CD14-positive monocyte (primary cell): Measurements from ENCODE around the gene TJP1. TPM values are rescaled to one million over a fixed set of nuclear protein-coding genes. Genes with fewer than 3 reads are reported as not detected.

Experiments used
- DNase-seq, 3 donors: peaks; one replicate each; pipeline ENCODE4 v3.0.0-alpha.2; 2011 to 2022
- H2AFZ ChIP-seq: 2 replicates; pipeline ENCODE4 v1.6.0; 2012; ENCODE audit warnings: mild to moderate bottlenecking, low read depth, low read length, inconsistent platforms; ENCODE audit not compliant: insufficient read depth, poor library complexity, severe bottlenecking
- H3K27ac ChIP-seq, 2 donors: 1 replicate in 1 of 2; 2 replicates in 1 of 2; pipeline ENCODE4 v1.5.1; 2012 to 2013; ENCODE audit warnings: low read length in 2 of 2, control low read depth in 1 of 2, inconsistent platforms in 1 of 2, low read depth in 1 of 2, mild to moderate bottlenecking in 1 of 2
- H3K27me3 ChIP-seq, 2 donors: one replicate each; pipeline versions ENCODE4 v1.6.0 to v1.6.1; 2011 to 2013; ENCODE audit warnings: low read length in 2 of 2; ENCODE audit not compliant: control insufficient read depth in 2 of 2, insufficient read depth in 2 of 2
- H3K36me3 ChIP-seq, 2 donors: replicated peaks in 1 of 2; 1 replicate in 1 of 2; 2 replicates in 1 of 2; pipeline versions ENCODE4 v1.5.1 to v1.6.1; 2012 to 2013; ENCODE audit warnings: low read length in 2 of 2, control low read depth in 1 of 2, inconsistent platforms in 1 of 2, mild to moderate bottlenecking in 1 of 2; ENCODE audit not compliant: insufficient read depth in 2 of 2, control insufficient read depth in 1 of 2
- H3K4me1 ChIP-seq, 2 donors: 1 replicate in 1 of 2; 2 replicates in 1 of 2; pipeline versions ENCODE4 v1.5.1 to v1.6.1; 2012 to 2013; ENCODE audit warnings: low read length in 2 of 2, control low read depth in 1 of 2, inconsistent platforms in 1 of 2, mild to moderate bottlenecking in 1 of 2, moderate library complexity in 1 of 2; ENCODE audit not compliant: insufficient read depth in 2 of 2, control insufficient read depth in 1 of 2
- H3K4me2 ChIP-seq: replicated peaks from 2 replicates; pipeline ENCODE3; 2012; ENCODE audit warnings: low read length, moderate library complexity, mild to moderate bottlenecking; ENCODE audit not compliant: poor library complexity, severe bottlenecking; ENCODE audit errors: extremely low read depth
- H3K4me3 ChIP-seq, 3 experiments: fragments of 200-600 bp in 1 of 3; sonication (generic) in 1 of 3; replicated peaks in 1 of 3; 1 replicate in 2 of 3; 2 replicates in 1 of 3; pipeline ENCODE4 v1.5.1; 2011 to 2013; ENCODE audit warnings: low read length in 3 of 3, mild to moderate bottlenecking in 3 of 3, control low read depth in 2 of 3, low read depth in 2 of 3, inconsistent platforms in 1 of 3, moderate library complexity in 1 of 3
- H3K79me2 ChIP-seq: 2 replicates; pipeline ENCODE4 v1.6.0; 2012; ENCODE audit warnings: mild to moderate bottlenecking, control low read depth, inconsistent platforms, low read length, moderate library complexity; ENCODE audit not compliant: insufficient read depth
- H3K9ac ChIP-seq: 2 replicates; pipeline ENCODE4 v1.6.0; 2017; ENCODE audit warnings: low read length, mild to moderate bottlenecking; ENCODE audit not compliant: insufficient read depth, poor library complexity, severe bottlenecking
- H3K9me3 ChIP-seq, 2 donors: replicated peaks in 1 of 2; 1 replicate in 1 of 2; 2 replicates in 1 of 2; pipeline versions ENCODE4 v1.5.1 to v1.6.1; 2012 to 2013; ENCODE audit warnings: low read length in 2 of 2, control low read depth in 1 of 2; ENCODE audit not compliant: control insufficient read depth in 1 of 2, insufficient read depth in 1 of 2
- H4K20me1 ChIP-seq: 2 replicates; pipeline ENCODE4 v1.6.0; 2012; ENCODE audit warnings: mild to moderate bottlenecking, low read length, control low read depth, moderate library complexity; ENCODE audit not compliant: insufficient read depth
- H3K27ac Mint-ChIP-seq, 7 donors: one replicate each; pipeline ENCODE4 v1.8.0; 2020; ENCODE audit warnings: mild to moderate bottlenecking in 7 of 7, mixed read lengths in 7 of 7, moderate library complexity in 6 of 7, inconsistent platforms in 2 of 7
- H3K27me3 Mint-ChIP-seq, 3 donors: one replicate each; pipeline ENCODE4 v1.8.0; 2021 to 2022; ENCODE audit warnings: low read depth in 3 of 3, mild to moderate bottlenecking in 3 of 3, mixed read lengths in 3 of 3, moderate library complexity in 3 of 3, inconsistent platforms in 1 of 3
- H3K36me3 Mint-ChIP-seq, 2 donors: one replicate each; pipeline ENCODE4 v1.8.0; 2020; ENCODE audit warnings: mixed read lengths in 2 of 2, inconsistent platforms in 1 of 2, mild to moderate bottlenecking in 1 of 2
- H3K4me1 Mint-ChIP-seq: one replicate; pipeline ENCODE4 v1.8.0; 2020; ENCODE audit warnings: mild to moderate bottlenecking, mixed read lengths
- H3K4me3 Mint-ChIP-seq, 2 donors: one replicate each; pipeline ENCODE4 v1.8.0; 2020; ENCODE audit warnings: mild to moderate bottlenecking in 2 of 2, mixed read lengths in 2 of 2, moderate library complexity in 1 of 2
- H3K9me3 Mint-ChIP-seq, 7 donors: one replicate each; pipeline ENCODE4 v1.8.0; 2020 to 2022; ENCODE audit warnings: mixed read lengths in 7 of 7, mild to moderate bottlenecking in 6 of 7, moderate library complexity in 6 of 7, inconsistent platforms in 2 of 7
- CTCF ChIP-seq: fragments of 200-600 bp; IDR thresholded peaks from one replicate; pipeline ENCODE4 v1.8.0; 2022; ENCODE audit warnings: antibody characterized with exemption, mild to moderate bottlenecking
- WGBS: methylation state at CpG from one replicate; pipeline ENCODE4 v1.1.5; 2013; ENCODE audit warnings: missing lambda C conversion rate; ENCODE audit not compliant: insufficient coverage; 5-methylcytosine and 5-hydroxymethylcytosine counted together
- intact Hi-C, 2 donors: fragments of 100-400 bp; cut with micrococcal nuclease; formaldehyde crosslinking; loops; one replicate each; pipeline versions ENCODE4 v1.15.0 to v1.15.1; 2023
- polyA plus RNA-seq, 3 donors: library from polyadenylated mRNA; depleted of rRNA in 1 of 3; unstranded in 2 of 3; stranded (reverse) in 1 of 3; fragments of 300-500 nt in 2 of 3; fragments of >200 nt in 1 of 3; fragmentation: Illumina TruSeq in 2 of 3; gene quantifications; 1 replicate in 2 of 3; 2 replicates in 1 of 3; pipeline ENCODE4 v1.2.3, GENCODE V29; 2012 to 2021

TJP1 gene
- polyA plus RNA-seq, 3 donors: not detected

- no peaks in the 10 kb centered on the region for H3K4me1 Mint-ChIP-seq
- Histone ChIP-seq H4K20me1 (no peaks in the 10 kb centered on the region), H2AFZ (no peak overlapping the region), H3K4me3 (no peak overlapping the region), H3K79me2 (no peaks in the 10 kb centered on the region), H3K36me3 (no peaks in the 10 kb centered on the region), H3K9me3 (peaks cover 13 to 22% of the 10 kb centered on the region in 2 donors), H3K9ac (no peak overlapping the region), H3K27me3 (no peaks in the 10 kb centered on the region), H3K4me1 (no peaks in the 10 kb centered on the region), H3K4me2 (no peak overlapping the region), H3K27ac (no peak overlapping the region)
- no peaks in the 10 kb centered on the region for H3K36me3 Mint-ChIP-seq
- intact Hi-C loops: no loop called here
- TF ChIP-seq CTCF: no peak
- peaks cover 8 to 31% (median 12%) of the 10 kb centered on the region in 7 donors for H3K9me3 Mint-ChIP-seq
- H3K4me3 Mint-ChIP-seq: no peak overlapping the region
- WGBS: 88% methylated on average over 19 of the region's 33 CpGs
- no peak for DNase-seq
- H3K27me3 Mint-ChIP-seq: peaks cover 0 to 2% (median 0%) of the 10 kb centered on the region in 3 donors
- no peak overlapping the region for H3K27ac Mint-ChIP-seq
Measured at GRCh38 chr15:29656636-29657475, 165.4 kb downstream of the TJP1 start.

GRCh38 chr15:29652595-29652994, 169.7 kb downstream of the TJP1 start:
- H3K79me2 ChIP-seq: no peaks in the 10 kb centered on the region
- H3K4me3 ChIP-seq: no peak overlapping the region
- H3K4me1 Mint-ChIP-seq: no peaks in the 10 kb centered on the region
- WGBS: 88% methylated on average over 2 of the region's 7 CpGs
- intact Hi-C loops: no loop called here
- no peak for DNase-seq
- H4K20me1 ChIP-seq: no peaks in the 10 kb centered on the region
- peaks cover 0 to 4% (median 2%) of the 10 kb centered on the region in 3 donors for H3K27me3 Mint-ChIP-seq
- TF ChIP-seq CTCF: no peak
- H3K4me2 ChIP-seq: no peak overlapping the region
- H3K9ac ChIP-seq: no peak overlapping the region
- no peak overlapping the region for H3K27ac Mint-ChIP-seq
- H3K9me3 ChIP-seq: peaks cover 20 to 34% of the 10 kb centered on the region in 2 donors
- no peak overlapping the region for H3K4me3 Mint-ChIP-seq
- no peaks in the 10 kb centered on the region for H3K4me1 ChIP-seq
- H3K36me3 ChIP-seq: no peaks in the 10 kb centered on the region
- no peaks in the 10 kb centered on the region for H3K36me3 Mint-ChIP-seq
- no peak overlapping the region for H3K27ac ChIP-seq
- H2AFZ ChIP-seq: no peak overlapping the region
- H3K27me3 ChIP-seq: no peaks in the 10 kb centered on the region
- H3K9me3 Mint-ChIP-seq: peaks cover 16 to 37% (median 22%) of the 10 kb centered on the region in 7 donors
